Measurements from ENCODE around the gene GPC4.

GPC4 gene

DNA sequence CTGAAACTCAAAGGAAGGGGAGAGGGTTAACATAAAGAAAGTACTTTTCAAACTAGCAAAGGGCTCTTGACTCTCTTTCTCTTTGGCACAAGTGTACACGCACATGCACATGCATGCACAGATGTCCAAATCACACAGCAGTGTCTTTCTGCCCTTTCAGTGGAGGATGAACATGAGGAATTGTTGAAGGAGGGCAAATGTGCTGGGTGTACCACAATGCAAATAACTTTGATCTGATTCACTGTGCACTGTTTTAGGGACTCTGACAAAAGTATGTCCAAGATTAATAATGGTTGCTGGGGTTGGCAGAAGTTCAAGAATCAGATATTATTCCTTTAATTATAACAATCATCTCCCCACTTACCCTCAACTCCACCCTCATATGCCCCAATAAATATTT, 93.8 kb downstream of the GPC4 start:
- TF ChIP-seq CTCF (conservative IDR thresholded peaks at IDR 0.05), result no peak
- no peak overlapping the region for H3K27ac ChIP-seq

- H3K27ac ChIP-seq, result no peak overlapping the region
- TF ChIP-seq CTCF (conservative IDR thresholded peaks at IDR 0.05), result no peak
These were observed 101.0 kb downstream of the GPC4 start for GRCh38 chrX:133314281-133314680.

GRCh38 chrX:133308499-133308897, 106.8 kb downstream of the GPC4 start:
- H3K27ac ChIP-seq, result no peak overlapping the region
- TF ChIP-seq CTCF (conservative IDR thresholded peaks at IDR 0.05), result no peak

- no peak overlapping the region for H3K27ac ChIP-seq
- no peak for TF ChIP-seq CTCF (conservative IDR thresholded peaks at IDR 0.05)
These were observed 107.4 kb downstream of the GPC4 start for GRCh38 chrX:133307637-133308498.

DNA sequence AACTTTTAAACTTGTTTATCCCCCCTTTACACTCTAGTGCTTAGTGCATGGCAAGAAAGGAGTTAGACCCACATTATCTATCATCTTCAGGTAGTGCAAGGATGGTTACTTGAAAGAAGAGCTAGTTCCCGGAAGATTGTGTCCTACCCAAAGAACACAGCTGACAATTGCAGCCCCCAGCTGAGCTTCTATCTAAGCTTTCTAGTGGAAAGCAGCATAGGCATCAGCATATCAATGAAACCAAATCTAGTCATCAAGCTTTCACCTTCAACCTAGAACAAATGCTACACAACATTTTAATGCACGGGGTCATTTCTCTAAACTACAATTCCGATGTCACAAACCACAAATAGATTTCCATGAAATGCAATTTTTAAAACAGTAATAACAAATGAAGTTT, 108.2 kb downstream of the GPC4 start:
- H3K27ac ChIP-seq, result no peak overlapping the region
- TF ChIP-seq CTCF (conservative IDR thresholded peaks at IDR 0.05), result no peak

DNA sequence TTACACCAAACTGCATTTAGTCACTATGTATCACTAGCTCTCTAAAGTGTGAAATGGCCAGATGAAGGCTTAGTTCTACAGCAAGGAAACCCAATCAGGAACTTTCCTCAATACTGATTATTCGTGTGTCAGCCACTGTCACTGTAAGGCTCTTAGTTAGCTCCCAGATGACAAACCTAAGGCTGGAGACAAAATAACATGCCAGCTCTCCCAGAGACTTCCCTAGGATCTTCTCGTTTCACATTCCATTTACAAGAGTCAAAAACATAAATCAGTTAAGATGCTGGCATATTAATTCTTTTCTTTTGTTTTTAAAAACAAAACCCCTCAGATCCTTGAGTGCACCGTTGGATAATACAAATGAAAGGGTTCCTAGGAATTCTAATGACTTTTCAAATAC, 109.0 kb downstream of the GPC4 start:
- TF ChIP-seq CTCF (conservative IDR thresholded peaks at IDR 0.05), result no peak
- H3K27ac ChIP-seq, result no peak overlapping the region

DNA sequence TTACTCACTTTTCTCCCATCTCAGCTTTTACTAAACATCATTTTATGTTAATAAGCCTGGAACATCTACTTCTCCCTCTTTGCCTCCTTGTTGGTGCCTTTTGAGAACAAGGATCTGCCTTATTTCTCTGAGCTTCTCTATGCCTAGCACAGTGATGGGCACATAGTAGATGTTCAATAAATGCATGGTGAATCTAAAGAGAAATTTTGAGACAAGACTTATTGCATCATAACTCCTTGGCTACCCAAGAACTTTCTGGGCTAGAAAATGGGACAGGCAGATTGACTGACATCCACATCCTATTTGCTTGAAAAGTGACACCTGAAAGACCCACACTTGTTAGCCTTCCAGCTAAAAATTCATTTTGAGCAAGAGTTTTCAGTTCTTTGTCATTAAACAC, 109.9 kb downstream of the GPC4 start:
- TF ChIP-seq CTCF (conservative IDR thresholded peaks at IDR 0.05), result no peak
- no peak overlapping the region for H3K27ac ChIP-seq
